ENCODE data around the gene CFDP1. TPM values are rescaled to one million over a fixed set of nuclear protein-coding genes. Genes with fewer than 3 reads are reported as not detected.
"Not testable (repeated sequence)": the region's sequence is repeated elsewhere in the genome, so short reads cannot be mapped to it uniquely, and the experiment has no call there.

Gene CFDP1
- total and polyA plus RNA-seq, 2 donors (not counting 3 experiments of a cell fraction or from before 2014, with no cell fraction given), result 17.8 to 53.8 TPM

GRCh38 chr16:75456971-75457370 is 23.7 kb upstream of the CFDP1 start:
- Histone ChIP-seq H3K9ac (replicated peaks; ENCODE audit: extremely low read depth, insufficient read depth, low read length) (no peak overlapping the region), H2AFZ (ENCODE audit: low read depth, low read length) (no peak overlapping the region), H3K27me3 (ENCODE audit: control insufficient read depth in 2 of 2, insufficient read depth in 2 of 2, low read length in 2 of 2) (no peaks in the 10 kb centered on the region), H3K4me2 (ENCODE audit: insufficient read depth, low read length) (no peak overlapping the region), H3K36me3 (ENCODE audit: control insufficient read depth in 2 of 2, extremely low read depth in 1 of 2, insufficient read depth in 2 of 2, low read length in 2 of 2) (no peaks in the 10 kb centered on the region), H3K79me2 (ENCODE audit: control insufficient read depth, insufficient read depth, low read length) (peaks cover 79% of the 10 kb centered on the region), H3K4me3 (replicated peaks in 1 of 3; ENCODE audit: insufficient read depth in 1 of 3, low read depth in 1 of 3, low read length in 3 of 3) (no peak overlapping the region), H3K9me3 (replicated peaks; ENCODE audit: control insufficient read depth, insufficient read depth, low read length) (no peaks in the 10 kb centered on the region), H3K4me1 (ENCODE audit: control insufficient read depth, extremely low read depth, insufficient read depth, low read length) (peaks cover 2% of the 10 kb centered on the region), H3K27ac (ENCODE audit: insufficient read depth, low read depth, low read length) (no peak overlapping the region), H4K20me1 (replicated peaks; ENCODE audit: control insufficient read depth, extremely low read depth, insufficient read depth, low read length) (no peaks in the 10 kb centered on the region), H3K9me1 (replicated peaks; ENCODE audit: control insufficient read depth, extremely low read depth, insufficient read depth, low read length) (no peaks in the 10 kb centered on the region)
- dilution Hi-C loops (cut with MboI; ENCODE audit: extremely low pct_ligation_motif_present, low sequenced_read_pairs), result no loop called here
- intact Hi-C loops (cut with micrococcal nuclease), result no loop called here
- TF ChIP-seq POLR2A (IDR thresholded peaks at IDR 0.05; ENCODE audit: low read depth, low read length) (no peak), MYC (IDR thresholded peaks at IDR 0.05; ENCODE audit: low read depth, low read length) (no peak), GATA2 (IDR thresholded peaks at IDR 0.05; ENCODE audit: insufficient read depth, insufficient read length, low read depth, low read length) (no peak), FOS (IDR thresholded peaks at IDR 0.05; ENCODE audit: borderline replicate concordance, insufficient read depth, low read length) (no peak), CTCF (IDR thresholded peaks at IDR 0.05; ENCODE audit: extremely low read depth in 1 of 2, insufficient read depth in 1 of 2, low read depth in 1 of 2, low read length in 2 of 2) (no peak), EZH2 (IDR thresholded peaks at IDR 0.05; ENCODE audit: borderline replicate concordance, low read depth, low read length, severe bottlenecking) (no peak), JUN (IDR thresholded peaks at IDR 0.05; ENCODE audit: borderline replicate concordance, insufficient read depth, insufficient read length, low read depth) (no peak), MAX (IDR thresholded peaks at IDR 0.05; ENCODE audit: insufficient read depth, insufficient read length) (no peak), POLR2AphosphoS5 (IDR thresholded peaks at IDR 0.05; ENCODE audit: insufficient read depth, low read depth, low read length) (no peak)
- CTCF ChIA-PET, result interaction anchor here (3.5 kb wide), 1 partner anchor 257 kb away, joined by 23 read pairs; no protein-coding TSS in a partner anchor
- DNase-seq (ENCODE audit: low read depth, low spot score), result no peak
- POLR2A ChIA-PET, result no interaction called here
- no peak for FAIRE-seq
- no TSS peak for BruUV-seq (replicated peaks)

- dilution Hi-C loops (cut with MboI; ENCODE audit: extremely low pct_ligation_motif_present, low sequenced_read_pairs); H3K4me2 ChIP-seq (ENCODE audit: insufficient read depth, low read length); FAIRE-seq; H3K9ac ChIP-seq (replicated peaks; ENCODE audit: extremely low read depth, insufficient read depth, low read length); POLR2A ChIA-PET; H3K27ac ChIP-seq (ENCODE audit: insufficient read depth, low read depth, low read length); H3K4me3 ChIP-seq (replicated peaks in 1 of 3; ENCODE audit: insufficient read depth in 1 of 3, low read depth in 1 of 3, low read length in 3 of 3); H3K36me3 ChIP-seq (ENCODE audit: control insufficient read depth in 2 of 2, extremely low read depth in 1 of 2, insufficient read depth in 2 of 2, low read length in 2 of 2); H3K9me1 ChIP-seq (replicated peaks; ENCODE audit: control insufficient read depth, extremely low read depth, insufficient read depth, low read length); H3K9me3 ChIP-seq (replicated peaks; ENCODE audit: control insufficient read depth, insufficient read depth, low read length); H2AFZ ChIP-seq (ENCODE audit: low read depth, low read length); intact Hi-C loops (cut with micrococcal nuclease); DNase-seq (ENCODE audit: low read depth, low spot score); H3K4me1 ChIP-seq (ENCODE audit: control insufficient read depth, extremely low read depth, insufficient read depth, low read length); BruUV-seq (replicated peaks); H4K20me1 ChIP-seq (replicated peaks; ENCODE audit: control insufficient read depth, extremely low read depth, insufficient read depth, low read length); H3K27me3 ChIP-seq (ENCODE audit: control insufficient read depth in 2 of 2, insufficient read depth in 2 of 2, low read length in 2 of 2): not testable (repeated sequence)
- CTCF ChIA-PET, result interaction anchor here (0.9 to 3.5 kb wide), 3 partner anchors 7 to 257 kb away, joined by 3 to 23 read pairs (median 3); no protein-coding TSS in a partner anchor
- H3K79me2 ChIP-seq (ENCODE audit: control insufficient read depth, insufficient read depth, low read length), result peaks cover 76% of the 10 kb centered on the region
These were observed 23.2 kb upstream of the CFDP1 start for GRCh38 chr16:75456486-75456885.
